Activated T-cell treated with anti-CD3 and anti-CD28 coated beads for 1 hour (primary cell): ENCODE data around the gene DCK.

Experiments used
- DNase-seq: peaks from one replicate; pipeline ENCODE4 v3.0.0-alpha.2; 2020; ENCODE audit warnings: low read depth

DCK gene

GRCh38 chr4:71064521-71064920, 71.1 kb downstream of the DCK start:
- no peak for DNase-seq

DNA sequence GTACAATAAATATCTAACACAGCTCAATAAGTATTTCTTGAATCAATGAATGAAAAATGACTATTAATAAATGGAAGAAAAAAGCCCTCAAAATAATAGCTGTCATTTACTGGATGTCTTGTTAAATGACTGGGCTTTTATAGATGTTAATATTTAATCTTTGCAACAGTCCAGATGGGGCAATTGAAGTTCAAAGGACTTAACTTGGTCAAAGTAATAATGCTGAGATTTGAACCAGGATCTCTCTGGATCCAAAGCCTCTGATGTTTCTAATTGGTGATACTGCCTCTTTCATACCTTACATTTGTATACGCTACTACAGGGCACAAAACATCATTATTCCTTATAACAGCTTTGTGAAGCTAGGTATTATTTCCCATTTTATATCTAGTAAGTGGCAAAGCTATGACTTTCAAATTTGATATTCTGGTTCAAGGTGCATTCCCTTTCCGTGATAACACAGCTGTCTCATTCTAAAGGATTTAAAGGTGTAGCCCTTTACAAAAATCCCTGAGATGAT, 72.6 kb downstream of the DCK start:
- no peak for DNase-seq

- no peak for DNase-seq
Measured at GRCh38 chr4:71066737-71067716, 73.6 kb downstream of the DCK start.

DNA sequence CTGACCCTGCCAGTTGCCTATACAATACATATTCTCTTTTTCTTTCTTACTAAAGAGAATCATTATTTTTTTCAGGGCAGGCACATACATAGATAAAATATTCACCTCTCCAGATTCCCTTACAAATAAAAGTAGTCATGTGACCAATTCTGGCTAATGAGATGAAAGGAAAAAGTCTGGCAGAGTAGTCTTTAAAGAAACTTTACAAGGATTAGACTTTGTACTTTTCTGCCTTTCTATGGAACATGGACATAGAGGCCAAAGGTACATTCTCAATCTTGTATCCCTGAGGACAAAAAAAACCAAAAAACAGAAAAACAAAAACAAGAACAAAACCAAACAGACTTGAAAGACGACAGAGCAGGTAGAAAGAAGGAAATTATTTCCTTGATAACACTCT, 75.6 kb downstream of the DCK start:
- DNase-seq: no peak

DNA sequence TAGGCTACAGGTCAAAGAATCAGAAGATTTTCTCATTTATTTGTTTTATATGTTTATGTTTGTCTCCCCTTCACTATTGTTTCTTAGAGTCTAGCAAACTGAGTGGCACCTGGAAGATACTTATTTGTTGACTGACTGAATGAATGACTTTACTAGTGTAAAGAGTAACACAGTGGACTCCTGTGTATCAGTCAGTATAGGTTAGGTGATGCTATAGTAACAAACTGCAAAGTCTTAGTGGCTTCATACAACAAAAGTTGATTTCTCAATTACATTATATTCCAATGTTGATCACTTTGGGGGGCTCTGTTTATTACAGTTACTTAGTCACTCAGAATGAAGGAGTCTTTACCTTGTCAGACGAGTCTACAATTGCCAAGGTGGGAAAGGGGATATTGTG, 76.6 kb downstream of the DCK start:
- DNase-seq: no peak

- DNase-seq: no peak
Measured at GRCh38 chr4:71074452-71075299, 81.2 kb downstream of the DCK start.
